CD4-positive, alpha-beta T cell (primary cell): Measurements from ENCODE around the gene LRRIQ1. TPM values are rescaled to one million over a fixed set of nuclear protein-coding genes. Genes with fewer than 3 reads are reported as not detected.

Experiments used
- ATAC-seq: fragments of 200-7000 bp; cut with Tn5 transposase; one replicate; pipeline ENCODE4 v1.10.0; 2022; ENCODE audit warnings: mild to moderate bottlenecking; ENCODE audit not compliant: poor library complexity
- CTCF ChIA-PET: fragments of 350-600 bp; sonication (Branson Sonifier 250); formaldehyde crosslinking; loops from one replicate; lab custom pipeline; 2021; ENCODE audit warnings: antibody characterized with exemption, inconsistent platforms; lab: Charles Lee
- POLR2A ChIA-PET: fragments of 350-600 bp; sonication (Branson Sonifier 250); formaldehyde crosslinking; loops from one replicate; lab custom pipeline; 2021; ENCODE audit warnings: antibody characterized with exemption, inconsistent platforms; lab: Charles Lee
- DNase-seq, 14 experiments: peaks; one replicate each; pipeline ENCODE4 v3.0.0-alpha.2; 2013 to 2020; ENCODE audit warnings: mixed read lengths in 2 of 14
- H3K27ac ChIP-seq, 2 donors: one replicate each; pipeline versions ENCODE4 v1.5.1 to v1.7.0; 2013; ENCODE audit warnings: low read length in 2 of 2, low read depth in 1 of 2, mild to moderate bottlenecking in 1 of 2
- H3K27me3 ChIP-seq, 2 experiments: 1 replicate in 1 of 2; 2 replicates in 1 of 2; pipeline versions ENCODE4 v1.6.1 to v1.7.0; 2013; ENCODE audit warnings: low read length in 2 of 2, control low read depth in 1 of 2, mild to moderate bottlenecking in 1 of 2, moderate library complexity in 1 of 2; ENCODE audit not compliant: insufficient read depth in 2 of 2, control insufficient read depth in 1 of 2
- H3K36me3 ChIP-seq: one replicate; pipeline ENCODE4 v1.6.1; 2013; ENCODE audit warnings: low read length, control low read depth; ENCODE audit not compliant: insufficient read depth
- H3K4me1 ChIP-seq: one replicate; pipeline ENCODE4 v1.6.1; 2013; ENCODE audit warnings: low read length, control low read depth; ENCODE audit not compliant: insufficient read depth
- H3K4me3 ChIP-seq: one replicate; pipeline ENCODE4 v1.5.1; 2013; ENCODE audit warnings: mild to moderate bottlenecking, low read length, moderate library complexity
- H3K9me3 ChIP-seq, 2 experiments: 1 replicate in 1 of 2; 2 replicates in 1 of 2; pipeline versions ENCODE4 v1.6.1 to v1.7.0; 2013; ENCODE audit warnings: low read length in 2 of 2, mild to moderate bottlenecking in 2 of 2, control low read depth in 1 of 2, moderate library complexity in 1 of 2; ENCODE audit not compliant: control insufficient read depth in 1 of 2, insufficient read depth in 1 of 2
- H3K27ac Mint-ChIP-seq: one replicate; pipeline ENCODE4 v1.8.0; 2020; ENCODE audit warnings: mixed read lengths
- H3K27me3 Mint-ChIP-seq: one replicate; pipeline ENCODE4 v1.8.0; 2021; ENCODE audit warnings: mixed read lengths
- H3K36me3 Mint-ChIP-seq: one replicate; pipeline ENCODE4 v1.8.0; 2021; ENCODE audit warnings: low read depth, mixed read lengths
- H3K4me1 Mint-ChIP-seq: one replicate; pipeline ENCODE4 v1.8.0; 2021; ENCODE audit warnings: low read depth, mixed read lengths
- H3K4me3 Mint-ChIP-seq: one replicate; pipeline ENCODE4 v1.8.0; 2020; ENCODE audit warnings: mild to moderate bottlenecking, mixed read lengths
- H3K9me3 Mint-ChIP-seq: one replicate; pipeline ENCODE4 v1.8.0; 2020; ENCODE audit warnings: mixed read lengths
- intact Hi-C, 2 experiments: fragments of 100-400 bp; cut with DNase I in 1 of 2; cut with micrococcal nuclease in 1 of 2; formaldehyde crosslinking; loops; one replicate each; pipeline versions ENCODE4 v1.15.1 to v1.9.0; 2023 to 2025; cut with DNase I, micrococcal nuclease
- total RNA-seq, 174 experiments: library from RNA in 2 of 174; stranded (reverse) in 2 of 174; gene quantifications; one replicate each; pipeline ENCODE4 v1.2.3 and lab custom pipeline; 2021 to 2026
- TF ChIP-seq, protein P1 (sequence below): fragments of 200-600 bp; IDR thresholded peaks from one replicate; pipeline ENCODE4 v1.8.0; 2022; ENCODE audit warnings: antibody characterized with exemption, mild to moderate bottlenecking

The LRRIQ1 gene
- total RNA-seq, 2 experiments from 2014 or later, result not detected

GRCh38 chr12:84998341-84998740 lies 37.8 kb upstream of the LRRIQ1 start:
- DNase-seq (no peak), ATAC-seq (no peak)
- no peaks in the 10 kb centered on the region for H3K27me3 ChIP-seq
- Mint-ChIP-seq H3K27me3 (no peaks in the 10 kb centered on the region), H3K36me3 (no peaks in the 10 kb centered on the region), H3K4me1 (peaks cover 10% of the 10 kb centered on the region), H3K9me3 (no peaks in the 10 kb centered on the region), H3K27ac (no peak overlapping the region), H3K4me3 (no peak overlapping the region)
- H3K9me3 ChIP-seq, result peaks cover 0 to 3% of the 10 kb centered on the region in 2 experiments
- no peak overlapping the region for H3K4me3 ChIP-seq
- ChIA-PET POLR2A (no interaction called here), CTCF (no interaction called here)
- TF ChIP-seq, protein P1, sequence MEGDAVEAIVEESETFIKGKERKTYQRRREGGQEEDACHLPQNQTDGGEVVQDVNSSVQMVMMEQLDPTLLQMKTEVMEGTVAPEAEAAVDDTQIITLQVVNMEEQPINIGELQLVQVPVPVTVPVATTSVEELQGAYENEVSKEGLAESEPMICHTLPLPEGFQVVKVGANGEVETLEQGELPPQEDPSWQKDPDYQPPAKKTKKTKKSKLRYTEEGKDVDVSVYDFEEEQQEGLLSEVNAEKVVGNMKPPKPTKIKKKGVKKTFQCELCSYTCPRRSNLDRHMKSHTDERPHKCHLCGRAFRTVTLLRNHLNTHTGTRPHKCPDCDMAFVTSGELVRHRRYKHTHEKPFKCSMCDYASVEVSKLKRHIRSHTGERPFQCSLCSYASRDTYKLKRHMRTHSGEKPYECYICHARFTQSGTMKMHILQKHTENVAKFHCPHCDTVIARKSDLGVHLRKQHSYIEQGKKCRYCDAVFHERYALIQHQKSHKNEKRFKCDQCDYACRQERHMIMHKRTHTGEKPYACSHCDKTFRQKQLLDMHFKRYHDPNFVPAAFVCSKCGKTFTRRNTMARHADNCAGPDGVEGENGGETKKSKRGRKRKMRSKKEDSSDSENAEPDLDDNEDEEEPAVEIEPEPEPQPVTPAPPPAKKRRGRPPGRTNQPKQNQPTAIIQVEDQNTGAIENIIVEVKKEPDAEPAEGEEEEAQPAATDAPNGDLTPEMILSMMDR, result no peak
- H3K36me3 ChIP-seq, result no peaks in the 10 kb centered on the region
- no peak overlapping the region for H3K27ac ChIP-seq
- intact Hi-C loops, result no loop called here
- no peaks in the 10 kb centered on the region for H3K4me1 ChIP-seq

- no peaks in the 10 kb centered on the region for H3K4me1 ChIP-seq
- H3K27ac ChIP-seq, result no peak overlapping the region
- peaks cover 0 to 3% of the 10 kb centered on the region in 2 experiments for H3K9me3 ChIP-seq
- Mint-ChIP-seq H3K4me3 (no peak overlapping the region), H3K9me3 (no peaks in the 10 kb centered on the region), H3K27ac (no peak overlapping the region), H3K36me3 (no peaks in the 10 kb centered on the region), H3K27me3 (no peaks in the 10 kb centered on the region), H3K4me1 (no peaks in the 10 kb centered on the region)
- intact Hi-C loops, result no loop called here
- ChIA-PET CTCF (no interaction called here), POLR2A (no interaction called here)
- no peak overlapping the region for H3K4me3 ChIP-seq
- TF ChIP-seq, protein P1, result no peak
- ATAC-seq (no peak), DNase-seq (no peak)
- H3K36me3 ChIP-seq, result no peaks in the 10 kb centered on the region
- no peaks in the 10 kb centered on the region for H3K27me3 ChIP-seq
These were observed 35.4 kb upstream of the LRRIQ1 start for GRCh38 chr12:85000729-85001128.

DNA sequence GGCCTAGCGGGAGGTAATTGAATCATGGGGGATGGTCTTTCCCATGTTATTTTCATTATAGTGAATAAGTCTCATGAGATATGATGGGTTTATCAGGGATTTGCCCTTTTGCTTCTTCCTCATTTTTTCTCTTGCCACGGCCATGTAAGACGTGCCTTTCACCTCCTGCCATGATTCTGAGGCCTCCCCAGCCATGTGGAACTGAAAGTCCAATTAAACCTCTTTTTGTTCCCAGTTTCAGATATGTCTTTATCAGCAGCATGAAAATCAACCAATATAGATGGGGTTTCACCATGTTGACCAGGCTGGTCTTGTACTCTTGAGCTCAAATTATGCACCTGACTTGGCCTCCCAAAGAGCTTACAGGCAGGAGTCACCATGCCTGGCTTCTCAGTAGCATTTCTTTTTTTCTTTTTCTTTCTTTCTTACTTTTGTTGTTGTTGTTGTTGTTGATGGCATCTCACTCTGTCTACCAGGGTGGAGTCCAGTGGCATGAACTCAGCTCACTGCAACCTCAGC lies 33.3 kb upstream of the LRRIQ1 start:
- ChIA-PET CTCF (no interaction called here), POLR2A (no interaction called here)
- Histone ChIP-seq H3K27me3 (no peaks in the 10 kb centered on the region), H3K4me3 (no peak overlapping the region), H3K27ac (no peak overlapping the region), H3K36me3 (no peaks in the 10 kb centered on the region), H3K4me1 (no peaks in the 10 kb centered on the region), H3K9me3 (no peaks in the 10 kb centered on the region)
- ATAC-seq (no peak), DNase-seq (no peak)
- Mint-ChIP-seq H3K36me3 (no peaks in the 10 kb centered on the region), H3K27ac (no peak overlapping the region), H3K4me3 (no peak overlapping the region), H3K4me1 (no peaks in the 10 kb centered on the region), H3K27me3 (no peaks in the 10 kb centered on the region), H3K9me3 (no peaks in the 10 kb centered on the region)
- intact Hi-C loops, result no loop called here
- TF ChIP-seq, protein P1, result no peak
